Sciatic nerve (tissue), 2 donors: ENCODE results near the gene DENND2D. TPM values are rescaled to one million over a fixed set of nuclear protein-coding genes. Genes with fewer than 3 reads are reported as not detected.

ENCODE experiments used
- ATAC-seq: fragments of 200-7000 bp; cut with Tn5 transposase; one replicate; pipeline ENCODE4 v1.9.1; 2020; ENCODE audit warnings: mild to moderate bottlenecking, moderate library complexity
- DNase-seq: peaks from one replicate; pipeline ENCODE4 v3.0.0-alpha.2; 2020; ENCODE audit warnings: low spot score
- intact Hi-C: fragments of 100-400 bp; cut with DNase I; formaldehyde crosslinking; loops from one replicate; pipeline ENCODE4 v1.14.2; 2022
- total RNA-seq: library from RNA; stranded (reverse); fragmentation: NEBNext Ultra II Directional; extraction: Animal tissue kit (Norgen Biotek cat#: 25700); gene quantifications from one replicate; pipeline ENCODE4 v1.2.1, GENCODE V29; 2021
- donor health status: DM: no; HTN: no; CAD: no.
- donor health status: DM: no; HTN: no; CAD: no.

The DENND2D gene
- total RNA-seq, 1 donor from 2014 or later = 14.6 TPM

DNA sequence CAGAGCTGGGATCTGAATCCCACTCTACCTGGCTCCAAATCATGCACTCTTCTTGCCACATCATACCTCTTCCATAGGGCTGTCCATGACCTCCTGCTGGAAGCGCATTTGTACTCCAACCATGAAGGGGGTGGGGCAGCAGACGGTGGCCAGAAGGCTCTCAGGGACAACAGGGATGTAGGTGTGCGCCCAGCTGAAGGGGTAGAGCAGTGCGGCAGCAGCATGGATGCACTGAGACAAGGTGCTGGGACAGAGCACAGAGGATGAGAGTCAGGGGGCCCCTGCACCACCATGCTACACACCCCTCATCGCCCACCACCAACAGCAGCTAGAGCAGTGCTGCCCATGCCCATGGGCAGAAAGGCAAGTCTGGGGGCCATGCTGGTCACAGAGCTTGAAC, 8.4 kb downstream of the DENND2D start:
- no peak for ATAC-seq
- no peak for DNase-seq
- intact Hi-C loops = no loop called here

DNA sequence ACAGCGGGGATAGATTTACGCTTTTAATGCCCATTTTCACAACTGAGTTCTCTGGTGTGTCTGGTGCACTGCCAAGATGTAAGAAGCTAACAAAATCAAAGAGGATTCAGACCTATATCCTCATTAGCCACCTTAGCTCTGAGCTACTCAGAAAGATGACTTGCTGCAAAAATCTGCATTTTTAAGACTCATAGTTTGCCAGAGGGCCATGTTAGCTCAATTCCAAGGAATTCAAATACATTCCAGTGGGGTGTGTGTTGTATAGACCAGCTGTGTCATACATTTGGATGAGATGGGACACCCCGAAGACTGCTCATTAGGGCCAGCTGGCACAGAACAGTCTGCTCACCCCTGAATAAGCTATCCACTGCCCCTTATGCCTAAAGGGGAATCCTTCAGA, 8.9 kb downstream of the DENND2D start:
- intact Hi-C loops = no loop called here
- ATAC-seq (no peak), DNase-seq (no peak)

DNA sequence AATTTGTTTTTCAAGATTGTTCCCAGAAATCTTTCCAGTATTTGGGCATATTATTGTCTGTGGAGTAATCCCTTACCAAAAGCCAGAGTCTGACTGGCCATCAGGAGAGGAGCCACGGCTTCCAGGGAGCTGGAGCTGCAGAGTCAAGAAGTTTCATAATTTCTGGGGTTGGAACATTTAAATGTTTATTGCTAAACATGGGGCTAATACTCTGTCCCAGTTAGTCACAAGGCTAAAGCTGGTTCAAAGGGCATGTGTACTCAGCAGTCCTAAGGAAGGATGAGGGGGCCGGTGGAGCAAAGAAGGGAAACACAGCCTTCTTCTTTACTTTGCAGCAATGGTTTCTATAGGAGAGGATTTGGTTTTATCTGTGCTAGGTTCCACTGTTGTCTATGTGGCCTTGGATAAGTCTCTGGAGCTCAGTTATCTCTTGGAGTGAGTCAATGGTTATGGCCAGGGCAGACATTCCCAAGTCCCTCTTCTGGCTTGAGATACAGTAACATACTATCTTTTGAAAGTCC, 9.5 kb downstream of the DENND2D start:
- no peak for DNase-seq
- intact Hi-C loops = no loop called here
- peak; percentile 89 for ATAC-seq

DNA sequence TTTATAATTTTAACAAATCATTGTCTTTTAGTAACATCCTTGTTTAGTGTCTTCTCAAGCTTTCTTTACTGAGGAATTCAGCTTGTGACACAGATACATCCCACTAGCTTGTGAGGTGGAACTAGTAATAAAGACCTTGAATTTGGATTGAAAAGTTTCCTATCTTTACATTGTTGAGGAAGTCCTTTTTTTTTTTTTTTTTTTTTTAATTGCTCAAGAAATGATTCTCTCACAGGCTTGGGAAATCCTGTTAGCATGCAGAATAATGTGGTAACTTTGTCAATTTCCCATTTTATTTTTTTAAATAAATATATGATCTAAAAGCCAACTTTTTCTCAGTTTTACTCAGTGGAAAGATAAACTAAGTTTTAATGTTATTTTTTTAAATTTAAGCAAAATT, 15.8 kb downstream of the DENND2D start:
- intact Hi-C loops = no loop called here
- ATAC-seq (no peak), DNase-seq (no peak)

DNA sequence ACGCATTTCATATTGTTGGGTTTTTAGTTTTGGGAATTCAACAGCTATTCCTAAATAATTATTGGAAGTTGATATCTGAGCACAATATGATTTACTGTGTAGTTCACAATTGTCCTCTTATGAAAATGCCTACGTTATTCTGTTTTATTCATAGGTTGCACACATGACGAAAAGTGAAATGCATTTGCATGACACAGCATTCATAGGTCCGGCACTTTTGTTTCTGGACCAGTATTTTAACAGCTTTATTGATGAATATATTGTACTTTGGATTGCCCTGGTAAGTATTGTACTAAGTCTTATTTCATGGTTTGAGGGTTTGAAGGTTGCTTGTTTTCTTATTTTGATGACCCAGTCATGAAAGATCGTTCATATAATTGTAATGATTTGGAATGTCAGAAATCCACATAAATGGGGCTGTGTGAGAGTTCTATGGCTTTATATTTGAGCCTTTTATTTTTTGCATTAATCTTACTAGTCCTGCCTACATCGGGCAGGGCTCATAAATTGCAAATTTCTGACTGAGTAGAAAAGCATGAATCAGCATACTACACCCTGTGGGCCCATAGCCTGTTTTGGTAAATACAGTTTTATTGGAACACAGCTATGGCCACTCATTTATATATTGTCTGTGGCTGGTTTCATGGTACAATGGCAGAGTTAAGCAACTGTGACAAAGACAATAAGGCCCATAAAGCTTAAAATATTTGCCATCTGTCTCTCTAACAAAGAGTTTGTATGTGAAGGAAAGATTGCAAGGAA, 17.0 kb downstream of the DENND2D start:
- DNase-seq = no peak
- no peak for ATAC-seq
- intact Hi-C loops = no loop called here

DNA sequence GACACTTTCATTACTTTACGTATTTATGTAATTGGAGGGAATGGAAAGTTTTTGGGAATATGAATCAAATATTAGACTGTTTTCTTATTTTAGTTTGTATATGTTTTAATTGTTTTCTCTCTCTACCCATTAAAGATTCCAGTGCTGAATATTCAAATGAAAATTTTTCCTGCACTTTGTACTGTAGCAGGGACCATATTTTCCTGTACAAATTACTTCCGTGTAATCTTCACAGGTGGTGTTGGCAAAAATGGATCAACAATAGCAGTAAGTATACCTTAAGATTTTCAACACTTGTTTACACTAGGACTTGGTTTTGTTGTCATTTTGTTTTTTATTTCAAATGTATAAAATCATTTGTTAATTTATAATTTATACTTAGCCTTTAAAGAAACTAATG, 18.4 kb downstream of the DENND2D start:
- DNase-seq (no peak), ATAC-seq (no peak)
- intact Hi-C loops = no loop called here

DNA sequence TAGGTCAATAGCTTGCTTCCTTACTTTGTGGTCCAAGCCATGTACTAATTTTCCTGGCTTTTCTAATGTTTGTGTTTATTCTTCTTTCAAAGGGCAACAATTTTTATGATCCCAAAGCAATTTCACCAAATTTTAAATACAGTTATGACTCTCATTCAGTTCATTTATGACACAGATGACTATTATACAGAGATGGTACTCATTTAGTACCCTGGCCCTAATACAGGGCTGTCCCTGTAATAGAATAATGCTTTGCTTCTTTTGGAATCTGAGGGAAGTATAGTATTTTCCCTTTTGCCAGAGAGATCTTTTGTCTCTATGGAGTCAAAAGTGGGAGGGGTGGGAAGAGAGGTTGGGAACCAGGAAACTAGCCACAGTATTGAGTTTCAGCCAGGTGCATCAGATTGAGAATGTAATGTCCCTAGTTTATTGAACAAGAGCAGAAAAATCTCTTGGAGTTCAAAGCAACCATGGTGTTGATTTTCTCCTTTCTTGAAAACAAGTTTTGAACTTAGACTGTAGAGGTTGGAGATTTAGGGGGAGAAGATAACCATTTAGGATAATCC, 20.4 kb downstream of the DENND2D start:
- DNase-seq (no peak), ATAC-seq (no peak)
- intact Hi-C loops = no loop called here

DNA sequence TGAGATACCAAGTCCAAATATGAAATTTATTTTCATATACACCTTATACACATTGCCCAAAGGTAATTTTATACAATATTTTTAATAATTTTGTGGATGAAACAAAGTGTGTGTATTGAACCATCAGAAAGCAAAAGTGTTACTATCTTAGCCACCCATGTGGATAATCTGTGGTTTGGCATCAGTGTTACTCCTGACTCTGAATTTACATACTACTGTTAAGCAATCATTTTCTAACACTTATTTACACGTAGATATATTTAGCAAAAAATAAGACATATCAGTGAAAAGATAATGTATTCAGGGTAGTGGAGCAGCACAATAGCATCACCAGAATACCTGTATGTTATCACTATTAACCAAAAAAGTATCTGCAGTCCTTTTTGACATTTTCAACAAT, 23.8 kb downstream of the DENND2D start:
- DNase-seq (no peak), ATAC-seq (no peak)
- intact Hi-C loops = no loop called here

DNA sequence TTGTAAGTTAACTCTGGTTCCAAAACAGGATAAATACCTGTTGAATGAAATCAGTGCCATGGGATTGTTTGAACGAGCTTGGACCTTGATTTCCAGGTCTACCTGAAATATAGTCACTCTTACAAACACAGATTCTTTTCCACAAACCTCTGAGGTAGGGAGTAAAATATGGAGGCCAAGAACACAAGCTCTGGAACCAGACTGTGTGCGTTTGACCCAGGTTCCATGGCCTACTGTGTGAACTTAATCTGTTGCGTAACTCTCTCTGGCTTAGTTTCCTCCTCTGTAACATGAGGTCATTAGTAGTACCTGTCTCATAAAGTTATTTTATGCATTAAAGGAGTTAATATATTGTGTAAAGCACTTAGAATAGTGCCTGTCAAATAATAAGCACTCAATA, 25.1 kb downstream of the DENND2D start:
- ATAC-seq (no peak), DNase-seq (no peak)
- intact Hi-C loops = no loop called here

DNA sequence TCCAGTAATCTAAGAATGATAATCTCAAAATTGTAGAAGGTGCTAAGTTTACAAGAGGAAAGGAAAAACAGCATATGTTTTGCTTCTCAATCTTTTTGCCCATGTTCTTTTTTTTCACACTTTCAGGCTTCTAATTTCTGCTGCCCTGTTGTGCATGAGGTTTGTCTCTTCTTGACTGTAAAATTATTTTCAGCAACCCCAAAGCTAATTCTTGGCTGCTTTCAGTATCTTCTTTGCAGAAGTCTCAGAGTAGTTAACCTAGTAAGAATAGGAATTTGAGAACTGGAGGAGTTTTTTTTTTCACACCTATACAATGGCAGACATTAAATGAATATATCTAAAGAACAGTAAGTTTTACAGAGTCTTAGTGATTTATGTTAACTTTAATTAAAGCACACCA, 26.4 kb downstream of the DENND2D start:
- intact Hi-C loops = no loop called here
- DNase-seq = no peak
- ATAC-seq = no peak

DNA sequence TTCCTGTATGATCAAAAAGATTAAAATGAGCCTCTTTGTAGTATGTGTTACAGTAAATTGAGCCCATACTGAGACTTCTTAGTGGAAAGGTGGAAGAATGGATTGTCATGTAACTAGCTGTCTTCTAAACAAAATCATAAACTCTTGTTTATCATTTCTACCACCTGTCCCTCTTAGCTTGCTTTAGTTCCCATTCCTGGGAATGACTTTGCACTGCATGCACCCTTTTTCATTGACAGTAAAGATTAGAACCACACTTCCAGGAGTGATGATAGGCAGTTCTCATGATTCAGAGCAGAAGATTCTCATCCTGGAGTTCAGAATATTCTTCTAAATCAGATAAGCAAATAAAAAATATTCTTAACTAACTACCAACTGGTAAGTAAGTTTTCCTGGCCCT, 28.0 kb downstream of the DENND2D start:
- intact Hi-C loops = no loop called here
- DNase-seq (no peak), ATAC-seq (no peak)

DNA sequence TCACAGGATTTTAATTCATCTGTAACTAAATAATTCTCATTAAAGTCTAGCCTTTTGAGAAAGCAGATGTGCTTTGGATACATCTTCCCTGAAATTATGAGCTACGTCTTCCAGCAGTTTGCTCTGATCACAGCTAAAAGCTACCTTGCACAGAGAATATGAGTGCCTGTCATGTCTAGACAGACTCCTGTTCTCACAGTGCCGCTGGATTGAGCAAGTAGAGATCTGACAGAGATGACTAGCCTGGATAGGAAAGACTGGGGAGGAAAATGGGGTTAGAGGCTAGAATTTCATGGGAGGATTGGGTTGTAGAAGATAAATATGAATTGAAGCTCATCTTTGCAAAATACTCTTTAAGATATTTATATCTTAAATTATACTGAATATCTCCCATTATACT, 36.3 kb downstream of the DENND2D start:
- ATAC-seq = no peak
- intact Hi-C loops = no loop called here

DNA sequence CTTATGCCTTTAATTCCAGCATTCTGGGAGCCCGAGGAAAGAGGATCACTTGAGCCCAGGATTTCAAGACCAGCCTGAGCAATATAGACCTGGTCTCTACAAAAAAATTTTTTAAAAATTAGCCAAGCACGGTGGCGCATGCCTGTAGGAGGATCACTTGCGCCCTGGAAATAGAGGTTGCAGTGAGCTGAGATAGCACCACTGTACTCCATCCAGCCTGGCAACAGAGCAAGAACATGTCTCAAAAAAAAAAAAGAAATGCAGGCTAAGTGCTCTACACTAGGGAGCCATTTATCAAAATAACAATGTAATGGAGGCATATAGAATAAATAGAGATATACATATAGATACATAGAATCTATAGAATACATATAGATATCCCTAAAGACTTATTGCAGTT, 37.1 kb downstream of the DENND2D start:
- no peak for DNase-seq

More for the DNA sequence above, 36.3 kb downstream of the DENND2D start:
- no peak for DNase-seq

DNA sequence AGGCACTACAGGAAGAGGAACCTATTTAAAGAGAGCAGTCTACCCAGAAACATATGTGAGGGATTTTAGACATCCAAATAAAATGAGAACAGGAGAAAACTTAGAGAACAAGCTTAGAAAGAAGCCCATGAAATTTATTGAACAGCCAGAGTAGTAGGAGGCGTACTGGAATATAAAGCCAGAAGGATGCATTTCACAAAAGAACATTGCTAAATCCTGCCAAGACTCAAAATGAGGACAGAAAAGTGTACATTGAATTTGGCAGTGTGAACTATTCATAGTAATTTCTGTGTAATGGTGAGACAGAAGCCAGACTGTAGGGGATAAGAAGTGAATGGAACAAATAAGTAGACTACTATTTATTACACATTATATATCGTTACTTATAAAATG, 38.0 kb downstream of the DENND2D start:
- no peak for ATAC-seq
- intact Hi-C loops = no loop called here

More for the DNA sequence above, 37.1 kb downstream of the DENND2D start:
- no peak for ATAC-seq
- intact Hi-C loops = no loop called here

DNA sequence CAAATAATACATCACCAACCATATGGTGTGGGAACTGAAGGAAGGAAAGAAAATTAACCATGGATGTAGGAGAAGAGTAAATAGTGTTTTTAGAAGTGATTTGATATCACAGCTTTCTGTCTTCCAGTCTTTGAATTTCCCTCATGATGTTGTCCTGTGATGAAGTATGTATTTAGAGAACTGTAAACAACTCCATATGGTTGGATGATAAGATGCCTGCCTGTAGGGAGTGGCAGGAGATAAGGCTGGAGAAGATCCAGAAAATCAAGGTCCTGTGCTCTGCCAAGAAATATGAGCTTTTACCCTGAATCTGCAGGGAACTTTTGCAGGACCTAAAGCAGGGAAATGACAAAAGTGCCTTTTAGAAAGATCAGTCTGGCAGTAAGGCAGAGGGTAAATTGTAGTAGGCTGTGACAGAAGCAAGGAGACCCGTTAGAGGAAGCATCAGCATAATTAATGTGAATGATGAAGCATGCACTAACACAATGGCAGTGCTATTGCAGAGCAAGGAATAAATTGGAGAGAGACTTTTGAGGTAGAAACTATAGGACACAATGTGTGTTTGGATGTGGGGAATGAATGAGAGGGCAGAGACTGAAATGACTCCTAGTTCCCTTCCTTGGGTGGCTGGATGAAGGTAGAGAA, 38.5 kb downstream of the DENND2D start:
- no peak for ATAC-seq
- DNase-seq = no peak
- intact Hi-C loops = no loop called here

More for the DNA sequence above, 38.0 kb downstream of the DENND2D start:
- no peak for DNase-seq

DNA sequence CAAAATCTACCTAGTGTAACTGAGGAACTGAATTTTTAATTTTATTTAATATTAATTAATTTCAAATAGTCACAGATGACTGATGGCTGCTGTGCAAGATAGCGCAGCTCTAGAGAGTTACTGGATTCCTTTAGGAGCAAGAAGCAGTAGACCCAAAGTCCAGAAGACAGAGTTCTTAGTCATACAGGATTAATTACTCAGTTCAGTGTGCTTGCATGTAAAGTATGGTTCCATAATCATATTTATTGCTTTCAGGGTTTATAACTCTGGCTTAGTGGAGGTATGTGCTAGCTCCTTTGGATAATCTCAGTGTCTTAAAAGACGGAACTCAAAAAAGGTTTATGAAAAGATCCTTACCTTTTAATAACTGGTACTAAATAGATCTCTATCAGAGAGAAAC, 43.0 kb downstream of the DENND2D start:
- no peak for DNase-seq
- intact Hi-C loops = no loop called here
- no peak for ATAC-seq

DNA sequence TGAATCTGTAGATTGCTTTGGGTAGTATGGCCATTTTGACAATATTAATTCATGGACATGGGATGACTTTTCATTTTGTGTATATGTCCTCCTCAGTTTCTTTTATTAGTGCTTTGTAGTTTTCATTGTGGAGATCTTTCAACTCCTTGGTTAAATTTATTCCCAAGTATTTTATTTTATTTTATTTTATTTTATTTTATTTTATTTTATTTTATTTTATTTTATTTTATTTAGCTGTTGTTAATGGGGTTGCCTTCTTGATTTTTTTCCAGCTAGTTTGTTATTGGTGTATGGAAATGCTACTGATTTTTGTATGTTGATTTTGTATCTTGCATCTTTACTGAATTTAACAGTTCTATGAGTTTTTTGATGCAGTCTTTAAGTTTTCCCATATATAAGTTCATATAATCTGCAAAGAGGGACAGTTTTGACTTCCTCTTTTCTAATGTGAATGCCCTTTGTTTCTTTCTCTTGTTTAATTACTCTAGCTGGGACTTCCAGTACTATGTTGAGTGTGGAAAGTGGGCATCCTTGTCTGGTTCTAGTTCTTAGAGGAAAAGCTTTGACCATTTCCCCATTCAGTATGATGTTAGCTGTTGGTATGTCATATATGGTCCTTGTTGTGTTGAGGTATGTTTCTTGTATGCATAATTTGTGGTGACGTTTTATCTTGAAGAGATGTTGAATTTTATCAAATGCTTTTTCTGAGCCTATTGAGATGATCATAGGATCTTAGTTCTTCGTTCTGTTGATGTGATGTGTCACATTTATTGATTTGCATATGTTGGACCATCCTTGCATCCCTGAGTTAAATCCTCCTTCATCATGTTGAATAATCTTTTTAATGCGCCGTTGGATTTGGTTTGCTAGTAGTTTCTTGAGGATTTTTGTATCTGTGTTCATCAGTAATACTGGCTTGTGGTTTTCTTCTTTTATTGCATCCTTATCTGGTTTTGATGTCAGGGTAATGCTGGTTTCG, 46.1 kb downstream of the DENND2D start:
- DNase-seq = no peak
- intact Hi-C loops = no loop called here
- ATAC-seq = no peak

DNA sequence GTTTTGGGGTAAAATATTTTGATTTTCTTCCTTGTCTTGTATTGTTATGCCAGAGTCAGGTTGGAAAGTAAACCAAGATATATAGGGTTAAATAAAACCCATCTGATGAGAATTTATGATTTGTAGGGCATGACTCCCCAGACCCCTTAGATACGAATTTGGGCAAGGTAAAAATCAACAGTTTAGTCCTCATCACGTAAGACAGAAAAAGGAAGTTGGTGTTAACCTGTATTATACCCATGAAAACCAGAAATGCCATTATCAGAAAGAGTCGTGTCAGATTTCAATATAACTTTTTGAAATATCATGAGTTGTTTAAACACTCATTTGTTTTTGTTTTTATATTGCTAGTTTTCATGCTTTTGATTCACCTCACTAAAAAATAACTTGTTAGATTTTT, 48.6 kb downstream of the DENND2D start:
- intact Hi-C loops = no loop called here
- ATAC-seq (no peak), DNase-seq (no peak)

DNA sequence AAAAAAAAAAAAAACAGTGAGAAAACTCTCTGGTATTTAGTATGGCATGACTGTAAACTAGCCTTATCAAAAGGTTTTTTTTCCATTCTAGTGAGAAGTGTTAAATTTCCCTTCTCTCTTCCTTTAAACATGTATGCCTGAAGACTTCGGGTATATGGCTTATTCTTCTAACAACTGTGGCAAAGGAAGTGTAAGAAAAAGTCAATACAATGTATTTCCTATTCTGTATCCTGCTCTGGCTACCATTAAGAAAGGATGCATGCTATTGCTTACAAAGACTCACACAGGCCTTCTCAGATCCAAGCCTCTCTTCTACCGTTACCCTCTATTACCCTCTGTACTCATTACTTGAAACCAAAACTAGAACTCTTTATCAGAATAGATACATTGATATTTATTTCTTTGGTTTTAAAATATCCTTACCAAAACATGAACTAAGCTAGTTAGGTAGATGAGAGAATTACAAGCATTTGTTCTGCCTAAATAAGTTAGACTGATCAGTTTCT, 52.0 kb downstream of the DENND2D start:
- no peak for ATAC-seq
- intact Hi-C loops = no loop called here

More for the DNA sequence above, 52.0 kb downstream of the DENND2D start:
- DNase-seq = no peak
